GM21360 (cell line): ENCODE results near the gene RIMBP2.

Experiments used
- ATAC-seq: cut with Tn5 transposase; IDR thresholded peaks from one replicate; pipeline ENCODE4 v1.9.1; 2021; ENCODE audit warnings: mild to moderate bottlenecking, moderate library complexity; ENCODE audit not compliant: unreplicated experiment

Gene RIMBP2

GRCh38 chr12:130520784-130521183, 195.3 kb downstream of the RIMBP2 start:
- ATAC-seq, result no peak

- ATAC-seq, result no peak
Observed at GRCh38 chr12:130517588-130517987, 198.5 kb downstream of the RIMBP2 start.

GRCh38 chr12:130514149-130514551, 201.9 kb downstream of the RIMBP2 start:
- ATAC-seq, result no peak

DNA sequence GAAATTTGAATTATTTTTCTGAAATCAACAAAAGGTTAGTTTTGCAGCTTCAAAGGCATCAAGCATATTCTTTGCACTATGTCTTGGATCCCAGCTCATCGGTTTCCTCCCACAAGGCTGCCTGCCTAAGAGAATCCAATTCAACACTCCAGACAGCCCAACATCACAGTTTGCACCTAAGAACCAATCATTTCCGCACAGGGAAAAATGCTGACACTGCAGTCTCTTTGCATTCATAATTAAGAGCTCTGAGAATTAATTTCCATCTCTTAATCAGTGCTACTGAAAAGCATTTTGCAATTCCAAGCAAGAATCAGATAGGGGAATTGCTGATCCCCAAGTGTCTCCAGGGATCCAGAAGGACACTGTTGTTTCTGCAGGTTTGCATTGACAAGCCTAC, 202.5 kb downstream of the RIMBP2 start:
- ATAC-seq, result no peak

- no peak for ATAC-seq
Observed at GRCh38 chr12:130511285-130511684, 204.8 kb downstream of the RIMBP2 start.

- no peak for ATAC-seq
Observed at GRCh38 chr12:130509454-130509853, 206.6 kb downstream of the RIMBP2 start.

- ATAC-seq, result no peak
Observed at GRCh38 chr12:130508847-130509246, 207.3 kb downstream of the RIMBP2 start.

DNA sequence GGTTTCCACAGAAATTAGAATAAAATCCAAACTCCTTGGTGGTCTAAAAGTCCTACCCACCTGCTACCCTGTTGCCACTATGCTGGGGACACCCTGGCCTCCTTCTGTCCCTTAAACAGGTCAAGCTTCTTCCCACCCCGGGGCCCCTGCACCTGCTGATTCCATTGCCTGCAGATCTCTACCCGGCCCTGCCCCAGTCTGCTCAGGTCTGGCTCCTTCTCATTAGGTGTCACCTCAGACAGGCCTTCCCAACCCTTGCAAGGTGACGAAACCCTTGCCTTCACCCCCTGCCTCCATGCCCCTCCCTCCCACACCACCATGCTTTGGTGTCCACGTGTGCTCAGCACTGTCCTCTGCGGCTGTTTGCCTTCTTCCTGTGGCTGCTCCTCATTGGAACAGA, 207.8 kb downstream of the RIMBP2 start:
- ATAC-seq, result no peak

- no peak for ATAC-seq
Observed at GRCh38 chr12:130506844-130507243, 209.3 kb downstream of the RIMBP2 start.

- ATAC-seq, result no peak
Observed at GRCh38 chr12:130504840-130505175, 211.3 kb downstream of the RIMBP2 start.

GRCh38 chr12:130504110-130504839, 211.8 kb downstream of the RIMBP2 start:
- ATAC-seq, result no peak

- ATAC-seq, result no peak
Observed at GRCh38 chr12:130501821-130502220, 214.3 kb downstream of the RIMBP2 start.

DNA sequence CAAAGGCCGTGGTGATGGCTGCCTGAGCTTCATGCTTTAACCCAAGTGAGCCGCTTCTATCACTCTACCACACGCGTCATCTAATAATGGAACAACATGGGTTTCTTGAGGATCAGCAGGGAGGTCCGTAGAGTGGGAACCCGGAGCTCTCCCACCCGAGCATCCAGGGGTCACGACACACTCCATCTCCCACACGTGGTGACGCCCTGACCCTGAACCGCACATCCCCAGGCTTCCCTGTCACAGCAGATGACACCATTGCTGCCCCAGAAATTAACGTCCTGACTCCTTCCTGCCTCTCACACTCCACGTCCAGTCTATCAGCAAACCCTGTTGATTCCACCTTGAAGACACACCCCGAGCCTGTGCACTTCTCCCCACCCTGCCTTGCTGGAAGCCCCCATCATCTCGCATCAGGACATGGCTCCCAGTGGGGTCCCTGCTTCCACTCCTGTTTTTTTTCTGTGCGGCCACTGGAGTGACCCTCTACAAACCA, 215.2 kb downstream of the RIMBP2 start:
- no peak for ATAC-seq

GRCh38 chr12:130499474-130499873, 216.6 kb downstream of the RIMBP2 start:
- no peak for ATAC-seq

DNA sequence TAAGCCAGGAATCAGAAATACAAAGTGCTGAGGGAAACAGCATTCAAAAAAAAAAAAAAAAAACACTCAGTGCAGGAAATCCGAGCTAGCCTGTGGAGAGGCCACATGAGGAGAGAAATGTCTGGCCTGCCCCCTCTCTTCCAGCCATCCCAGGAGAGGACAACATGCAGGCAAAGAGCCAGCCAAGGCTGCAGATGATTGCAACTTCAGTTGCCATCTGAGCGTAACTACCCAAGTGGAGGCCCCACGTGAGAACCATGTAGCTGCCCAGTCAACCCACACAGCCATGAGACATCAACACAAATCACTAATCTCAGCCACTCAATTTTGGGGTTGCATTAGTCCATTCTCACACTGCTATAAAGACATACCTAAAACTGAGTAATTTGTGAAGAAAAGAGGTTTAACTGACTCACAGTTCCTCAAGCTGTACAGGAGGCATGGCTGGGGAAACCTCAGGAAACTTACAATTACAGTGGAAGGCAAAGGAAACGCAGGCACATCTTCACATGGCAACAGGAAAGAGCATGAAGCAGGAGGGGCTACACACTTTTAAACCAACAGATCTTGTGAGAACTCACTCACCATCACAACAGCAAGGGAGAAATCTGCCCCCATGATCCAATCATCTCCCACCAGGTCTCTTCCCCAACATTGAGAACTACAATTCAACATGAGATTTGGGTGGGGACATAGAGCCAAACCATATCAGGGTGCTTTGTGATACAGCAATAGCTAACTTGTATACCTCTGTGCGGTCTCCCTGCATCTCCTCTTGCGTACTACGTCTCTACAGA, 217.3 kb downstream of the RIMBP2 start:
- no peak for ATAC-seq

GRCh38 chr12:130497991-130498390, 218.1 kb downstream of the RIMBP2 start:
- no peak for ATAC-seq

- no peak for ATAC-seq
Observed at GRCh38 chr12:130497321-130497720, 218.8 kb downstream of the RIMBP2 start.

DNA sequence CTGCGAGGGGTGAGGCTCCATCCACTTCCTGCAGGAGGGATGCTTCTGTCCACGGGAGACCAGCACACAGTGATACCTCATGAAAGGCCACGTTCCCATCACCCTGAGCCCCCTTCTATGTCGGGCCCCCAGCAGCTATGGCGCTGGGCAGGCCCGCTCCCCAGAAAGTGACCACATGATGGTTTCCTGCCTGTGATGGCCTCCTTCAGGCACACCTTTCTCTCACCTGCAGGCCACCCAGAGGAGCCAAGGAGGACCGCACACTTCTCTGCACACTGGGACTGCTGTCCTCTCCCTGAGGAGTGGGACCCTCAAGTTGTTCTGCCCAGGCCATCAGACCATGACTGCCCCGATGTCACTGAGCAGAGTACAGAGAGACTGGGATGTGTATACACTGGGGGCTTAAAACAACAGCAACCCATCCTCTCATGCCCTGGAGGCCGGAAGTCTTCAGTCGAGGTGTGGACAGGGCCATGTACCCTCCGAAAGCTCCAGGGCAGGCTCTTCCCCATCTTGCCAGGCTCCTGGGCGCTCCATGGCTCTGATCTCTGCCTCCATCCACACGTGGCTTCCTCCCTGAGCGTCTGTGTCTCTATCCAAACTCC, 219.5 kb downstream of the RIMBP2 start:
- no peak for ATAC-seq

DNA sequence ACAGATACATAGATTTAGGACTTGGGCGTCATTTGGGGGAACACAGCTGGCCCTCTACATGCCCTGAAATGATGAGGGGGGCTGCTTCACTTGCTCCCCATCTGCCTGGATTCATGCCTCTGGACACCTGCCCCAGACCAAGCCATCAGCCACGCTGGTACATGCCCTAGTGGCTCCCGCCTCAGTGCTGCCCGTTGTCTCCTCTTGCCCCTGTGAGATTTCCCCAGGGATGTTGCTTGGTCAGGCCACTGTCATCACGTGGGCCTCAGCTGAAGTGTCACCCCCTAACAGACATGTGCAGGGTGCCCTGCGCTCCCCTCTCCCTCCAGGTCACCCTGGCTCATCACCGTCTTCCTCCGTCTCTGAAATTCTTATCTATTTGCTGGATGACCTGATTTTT, 220.9 kb downstream of the RIMBP2 start:
- ATAC-seq, result no peak

DNA sequence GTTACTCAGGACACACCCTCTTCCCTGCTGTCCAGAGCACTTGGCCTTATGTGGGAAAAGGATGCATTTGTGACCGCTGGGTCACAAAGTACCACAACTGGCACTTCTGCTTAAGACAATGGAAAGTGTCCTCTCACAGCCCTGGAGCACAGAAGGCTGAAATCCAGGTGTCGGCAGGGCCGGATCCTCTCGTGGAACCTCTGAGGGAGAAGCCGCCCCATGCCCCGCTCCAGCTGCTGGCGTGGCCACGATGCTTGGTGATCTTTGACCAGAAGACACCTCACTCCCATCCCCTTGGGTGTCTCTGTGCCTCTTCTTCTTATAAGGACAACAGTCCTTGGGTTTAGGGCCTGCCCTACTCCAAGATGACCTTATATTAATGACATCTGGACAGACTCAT, 221.4 kb downstream of the RIMBP2 start:
- no peak for ATAC-seq

DNA sequence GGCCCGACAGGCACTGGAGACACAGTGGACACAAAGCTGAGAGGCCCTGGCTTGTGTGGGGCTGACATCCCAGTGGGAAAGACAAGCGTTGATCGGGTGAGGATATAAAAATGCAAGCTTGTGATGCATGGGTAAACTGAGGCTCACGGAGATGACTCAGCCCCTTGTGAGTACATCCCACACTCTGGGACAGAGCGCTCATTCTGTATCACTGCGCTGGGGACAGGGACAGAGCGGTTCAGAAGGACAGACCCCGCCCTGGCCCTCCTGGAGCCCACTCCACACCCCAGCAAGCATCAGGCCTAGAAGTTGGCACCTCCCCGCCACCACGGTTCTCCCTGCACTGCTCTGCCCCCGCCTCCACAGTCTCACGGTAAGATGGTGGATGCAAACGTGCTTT, 222.1 kb downstream of the RIMBP2 start:
- ATAC-seq, result no peak
